Measurements from ENCODE around the gene PCBD1.
"Not testable (repeated sequence)": the region's sequence is repeated elsewhere in the genome, so short reads cannot be mapped to it uniquely, and the experiment has no call there.

The PCBD1 gene

DNA sequence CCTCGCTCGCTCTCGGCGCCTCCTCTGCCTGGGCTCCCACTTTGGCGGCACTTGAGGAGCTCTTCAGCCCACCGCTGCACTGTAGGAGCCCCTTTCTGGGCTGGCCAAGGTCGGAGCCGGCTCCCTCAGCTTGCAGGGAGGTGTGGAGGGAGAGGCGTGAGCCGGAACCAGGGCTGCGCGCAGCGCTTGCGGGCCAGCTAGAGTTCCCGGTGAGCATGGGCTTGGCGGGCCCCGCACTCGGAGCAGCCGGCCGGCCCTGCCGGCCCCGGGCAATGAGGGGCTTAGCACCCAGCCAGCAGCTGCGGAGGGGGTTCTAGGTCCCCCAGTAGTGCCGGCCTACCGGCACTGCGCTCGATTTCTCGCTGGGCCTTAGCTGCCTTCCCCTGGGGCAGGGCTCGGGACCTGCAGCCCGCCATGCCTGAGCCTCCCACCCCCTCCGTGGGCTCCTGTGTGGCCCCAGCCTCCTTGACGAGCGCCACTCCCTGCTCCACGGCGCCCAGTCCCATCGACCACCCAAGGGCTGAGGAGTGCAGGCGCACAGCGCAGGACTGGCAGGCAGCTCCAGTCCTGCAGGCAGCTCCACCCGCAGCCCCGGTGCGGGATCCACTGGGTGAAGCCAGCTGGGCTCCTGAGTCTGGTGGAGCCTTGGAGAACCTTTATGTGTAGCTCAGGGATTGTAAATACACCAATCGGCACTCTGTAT is 26.7 kb downstream of the PCBD1 start:
- DNase-seq: not testable (repeated sequence)

- no peak for DNase-seq
These were observed 29.6 kb downstream of the PCBD1 start for GRCh38 chr10:70858759-70859158.

- DNase-seq: no peak
These were observed 31.9 kb downstream of the PCBD1 start for GRCh38 chr10:70856454-70856853.

DNA sequence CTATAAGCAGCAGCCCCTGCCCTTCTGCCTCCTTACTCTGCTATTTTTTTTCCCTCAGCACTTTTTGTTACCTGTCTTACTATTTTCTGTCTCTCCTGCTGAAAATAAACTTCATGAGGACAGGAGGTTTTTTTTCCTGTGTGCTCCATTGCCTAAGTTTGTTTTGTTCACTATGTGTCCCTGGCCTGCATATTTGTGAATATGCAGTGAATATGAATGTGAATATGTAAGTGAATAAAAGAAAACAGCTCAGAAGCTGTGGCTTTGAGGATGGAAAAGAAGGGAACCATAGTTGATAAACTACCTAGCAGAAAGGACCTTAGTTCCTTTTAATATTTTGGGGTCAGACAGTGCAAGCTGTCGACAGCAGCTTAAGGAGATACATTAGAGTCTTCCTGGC is 34.9 kb downstream of the PCBD1 start:
- DNase-seq: no peak

DNA sequence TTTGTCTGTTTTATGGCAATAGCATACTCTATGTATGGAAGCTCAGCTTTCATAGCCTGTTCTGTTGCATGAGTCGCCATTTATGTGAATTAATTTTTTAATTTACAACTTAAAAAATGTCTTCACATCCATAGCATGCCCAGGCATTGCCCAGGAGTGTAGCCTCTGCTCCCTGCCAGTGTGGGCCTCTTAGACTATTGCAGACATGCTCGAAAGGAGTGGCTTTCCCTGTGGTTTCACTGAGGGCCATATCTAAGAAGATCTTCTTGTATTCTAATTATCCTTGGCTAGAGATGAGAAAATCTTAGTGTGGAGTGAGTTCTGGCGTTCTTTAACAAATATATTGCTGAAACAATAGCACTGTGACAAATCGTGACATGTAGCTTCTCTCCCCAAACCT is 35.3 kb downstream of the PCBD1 start:
- no peak for DNase-seq

GRCh38 chr10:70851597-70852475 is 36.5 kb downstream of the PCBD1 start:
- no peak for DNase-seq

DNA sequence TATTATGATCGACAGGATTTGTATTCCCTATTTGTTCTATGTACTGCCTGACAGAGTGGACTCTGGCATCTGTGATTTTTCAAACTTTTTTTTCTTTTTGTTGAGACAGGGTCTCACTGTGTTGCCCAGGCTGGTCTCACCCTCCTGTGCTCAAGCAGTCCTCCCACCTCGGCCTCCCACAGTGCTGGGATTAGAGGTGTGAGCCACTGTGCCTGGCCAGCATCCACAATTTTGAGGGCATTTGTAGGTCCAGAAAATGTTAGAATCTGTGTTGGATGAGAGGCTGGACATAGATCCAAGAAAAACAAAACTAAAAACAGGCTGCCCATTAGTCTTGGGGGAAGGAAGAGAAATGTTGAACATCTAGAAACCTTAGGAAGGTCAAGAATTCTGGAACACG is 38.3 kb downstream of the PCBD1 start:
- no peak for DNase-seq

- no peak for DNase-seq
These were observed 38.8 kb downstream of the PCBD1 start for GRCh38 chr10:70849582-70850016.

GRCh38 chr10:70847659-70848360 is 40.6 kb downstream of the PCBD1 start:
- no peak for DNase-seq

DNA sequence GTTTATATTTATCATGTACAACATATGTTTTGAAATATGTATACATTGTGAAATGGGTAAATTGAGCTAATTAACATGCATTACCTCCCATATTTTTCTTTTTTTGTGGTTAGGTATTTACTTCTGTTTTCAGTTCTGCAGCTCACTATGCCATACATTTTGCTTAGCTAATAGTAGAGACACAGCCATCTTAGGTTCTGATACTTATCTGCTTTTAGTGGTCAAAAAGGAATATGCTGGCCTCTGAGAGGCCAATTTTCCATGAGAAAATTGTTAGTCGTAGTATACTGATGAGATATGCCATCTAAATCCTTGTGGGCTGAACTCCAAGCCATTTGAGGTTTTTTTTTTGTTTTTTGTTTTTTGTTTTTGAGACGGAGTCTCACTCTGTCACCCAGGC is 41.6 kb downstream of the PCBD1 start:
- no peak for DNase-seq

DNA sequence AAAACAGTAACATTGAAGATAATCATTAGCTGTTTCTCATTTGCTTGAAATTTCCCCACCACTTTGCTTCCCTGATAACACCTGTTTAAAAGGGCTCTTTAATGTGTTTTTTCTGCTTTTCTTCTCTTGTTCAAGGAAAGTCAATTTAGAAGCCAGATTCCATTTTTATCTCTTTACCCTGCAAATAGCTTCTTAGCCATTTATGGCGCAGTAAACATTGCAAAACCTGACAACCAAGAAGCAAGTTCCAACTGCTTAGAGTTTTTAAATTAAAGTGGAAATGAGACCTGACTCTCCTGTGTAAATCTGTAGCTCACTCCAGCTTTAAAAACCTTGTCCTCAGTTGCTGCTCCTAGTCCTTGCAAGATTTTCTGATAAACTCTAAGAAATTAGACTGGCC is 42.5 kb downstream of the PCBD1 start:
- DNase-seq: no peak

- DNase-seq: no peak
These were observed 43.1 kb downstream of the PCBD1 start for GRCh38 chr10:70845256-70845655.

DNA sequence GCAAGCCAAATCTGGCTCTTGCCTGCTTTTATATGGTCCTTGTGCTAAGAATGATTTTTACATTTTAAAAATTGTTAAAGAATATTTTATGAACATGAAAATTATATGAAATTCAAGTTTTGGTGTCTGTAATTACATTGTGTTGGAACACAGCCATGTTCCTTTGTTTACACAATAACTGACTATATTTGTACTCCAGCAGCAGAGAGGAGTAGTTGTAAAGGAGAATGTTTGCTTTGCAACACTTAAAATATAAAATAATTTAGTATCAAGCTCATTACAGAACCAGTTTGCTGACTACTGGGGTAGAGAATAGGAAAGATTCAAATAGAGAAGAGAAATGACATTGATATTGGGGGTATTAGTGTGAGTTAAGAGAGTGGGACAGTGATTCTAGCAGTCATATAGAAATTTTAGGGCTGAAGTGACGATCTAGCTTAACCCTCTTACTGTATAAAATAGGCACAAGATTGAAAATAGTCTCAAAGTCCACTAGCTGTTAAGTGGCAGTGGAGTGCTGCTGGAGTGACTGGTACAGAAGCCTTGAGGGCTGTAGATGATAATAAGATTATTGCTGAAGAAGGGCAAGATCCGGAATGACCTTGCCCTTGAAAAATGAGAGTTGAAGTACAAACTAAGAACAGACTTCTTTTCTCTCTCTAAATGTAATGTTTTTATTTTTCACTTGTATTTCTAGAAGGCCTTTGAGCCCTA is 44.4 kb downstream of the PCBD1 start:
- DNase-seq: no peak

GRCh38 chr10:70843333-70843732 is 45.0 kb downstream of the PCBD1 start:
- no peak for DNase-seq

DNA sequence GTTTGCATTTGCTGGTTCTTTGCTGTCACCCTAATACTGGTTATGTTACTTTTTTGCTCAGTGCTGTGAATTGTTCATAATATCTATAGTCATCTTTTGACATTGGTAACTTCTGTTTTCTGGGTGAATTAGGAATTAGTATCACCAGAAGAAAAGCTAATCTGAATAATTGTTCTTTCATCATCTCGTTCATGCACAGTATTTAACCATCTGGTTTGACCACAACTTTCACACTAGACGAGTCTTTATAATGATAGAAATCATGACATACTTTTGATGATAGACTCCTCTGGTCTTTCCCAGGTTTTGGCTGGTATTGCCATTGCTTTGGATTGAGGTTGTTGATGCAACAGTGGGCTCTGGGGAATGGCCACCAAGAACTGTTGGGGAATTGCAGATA is 47.5 kb downstream of the PCBD1 start:
- no peak for DNase-seq

DNA sequence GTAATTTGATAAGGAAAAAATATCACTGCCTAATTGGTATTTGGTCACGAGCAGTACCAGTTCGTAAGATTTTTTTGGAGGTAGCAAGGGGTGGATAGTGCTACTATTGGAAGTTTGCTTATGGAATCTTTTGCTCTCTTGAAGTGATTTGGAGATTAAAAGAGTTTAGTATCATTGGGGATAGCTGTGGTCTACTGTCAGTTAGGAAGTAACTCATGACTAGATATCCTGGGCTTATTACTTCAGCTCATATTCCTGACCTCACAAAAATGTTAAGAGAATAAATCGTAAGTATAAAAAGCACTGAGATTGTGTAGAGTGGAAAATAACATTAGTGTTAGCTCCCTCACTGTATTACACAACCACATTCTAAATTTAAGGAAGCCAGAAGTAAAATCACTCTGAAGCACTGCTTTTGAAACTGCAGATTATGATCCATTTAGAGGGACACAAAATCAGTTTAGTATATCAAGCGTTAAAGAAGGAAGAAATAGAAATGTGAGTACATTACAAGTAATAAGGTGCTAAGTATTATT is 50.0 kb downstream of the PCBD1 start:
- DNase-seq: peak in 1 of 2 donors; percentile 28

GRCh38 chr10:70837660-70838059 is 50.7 kb downstream of the PCBD1 start:
- no peak for DNase-seq

DNA sequence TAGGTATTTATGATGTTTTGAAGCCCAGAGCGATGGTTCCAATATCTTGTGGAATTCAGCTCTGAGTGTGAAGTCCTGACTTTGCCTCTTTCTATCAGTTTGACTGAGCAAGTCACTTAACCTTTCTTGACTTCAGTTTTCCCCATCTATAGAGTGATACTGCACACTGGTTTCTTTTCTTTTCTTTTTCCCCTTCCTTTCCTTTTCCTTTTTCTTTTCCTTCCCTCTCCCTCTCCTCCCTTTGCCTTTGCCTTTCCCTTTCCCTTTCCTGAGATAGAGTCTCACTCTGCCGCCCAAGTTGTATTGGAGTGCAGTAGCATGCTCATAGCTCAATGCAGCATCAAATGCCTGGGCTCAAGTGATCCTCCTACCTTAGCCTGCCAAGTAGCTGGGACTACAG is 52.0 kb downstream of the PCBD1 start:
- no peak for DNase-seq

- peak; percentile 66 to 74 for DNase-seq
These were observed 53.8 kb downstream of the PCBD1 start for GRCh38 chr10:70834441-70835151.

DNA sequence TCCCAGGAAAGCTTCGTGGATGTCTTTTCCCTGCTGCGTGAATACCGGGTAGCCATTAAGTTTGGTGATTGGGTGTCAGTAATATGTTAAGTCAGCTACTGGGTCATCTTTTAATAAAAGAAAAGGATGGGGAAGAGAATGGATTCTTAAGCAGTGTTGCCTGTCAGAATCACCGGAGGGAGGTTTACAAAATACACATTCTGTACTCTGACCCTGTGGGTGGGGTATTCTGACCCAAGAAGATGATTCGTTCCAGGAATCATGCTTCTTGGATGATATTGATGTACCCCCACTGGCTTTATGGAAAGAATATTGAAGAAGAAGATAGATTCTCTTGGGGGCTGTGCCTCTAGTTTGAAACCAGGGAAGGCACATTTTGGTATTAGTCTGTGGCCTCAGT is 54.3 kb downstream of the PCBD1 start:
- no peak for DNase-seq

GRCh38 chr10:70833601-70834000 is 54.8 kb downstream of the PCBD1 start:
- DNase-seq: no peak
